Fibroblast of gingiva (primary cell): ENCODE measurements around the gene XCR1.
"Not testable (repeated sequence)": the region's sequence is repeated elsewhere in the genome, so short reads cannot be mapped to it uniquely, and the experiment has no call there.

Experiments used
- DNase-seq: peaks from one replicate; pipeline ENCODE4 v3.0.0-alpha.2; 2011; ENCODE audit warnings: low read depth

Gene XCR1, protein sequence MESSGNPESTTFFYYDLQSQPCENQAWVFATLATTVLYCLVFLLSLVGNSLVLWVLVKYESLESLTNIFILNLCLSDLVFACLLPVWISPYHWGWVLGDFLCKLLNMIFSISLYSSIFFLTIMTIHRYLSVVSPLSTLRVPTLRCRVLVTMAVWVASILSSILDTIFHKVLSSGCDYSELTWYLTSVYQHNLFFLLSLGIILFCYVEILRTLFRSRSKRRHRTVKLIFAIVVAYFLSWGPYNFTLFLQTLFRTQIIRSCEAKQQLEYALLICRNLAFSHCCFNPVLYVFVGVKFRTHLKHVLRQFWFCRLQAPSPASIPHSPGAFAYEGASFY

GRCh38 chr3:46027021-46027705, at the start of gene XCR1:
XCR1 (minus strand) TSS chr3:46027483; CDS start chr3:46021947, 5,536 bp downstream.
- no peak for DNase-seq

DNA sequence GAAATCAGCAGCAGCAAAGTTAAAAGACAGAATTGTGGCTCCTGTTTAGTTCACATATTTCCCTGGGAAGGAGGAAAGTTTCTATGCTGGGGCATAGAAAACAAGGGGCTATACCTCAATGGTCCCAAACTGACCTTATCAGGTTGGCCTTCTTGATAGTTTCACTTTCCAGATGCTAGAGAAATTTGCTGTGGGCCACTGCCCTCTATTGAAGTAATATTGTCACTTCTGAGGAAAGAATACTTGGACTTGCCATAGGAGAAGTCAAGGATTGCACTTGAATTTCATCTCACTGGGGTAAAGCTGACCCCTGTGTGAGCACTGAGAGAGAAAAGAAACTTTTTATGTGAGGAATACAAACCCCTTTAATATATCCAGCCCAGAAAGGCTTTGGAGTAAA, 49.3 kb upstream of the XCR1 start:
- DNase-seq, result peak; percentile 18

DNA sequence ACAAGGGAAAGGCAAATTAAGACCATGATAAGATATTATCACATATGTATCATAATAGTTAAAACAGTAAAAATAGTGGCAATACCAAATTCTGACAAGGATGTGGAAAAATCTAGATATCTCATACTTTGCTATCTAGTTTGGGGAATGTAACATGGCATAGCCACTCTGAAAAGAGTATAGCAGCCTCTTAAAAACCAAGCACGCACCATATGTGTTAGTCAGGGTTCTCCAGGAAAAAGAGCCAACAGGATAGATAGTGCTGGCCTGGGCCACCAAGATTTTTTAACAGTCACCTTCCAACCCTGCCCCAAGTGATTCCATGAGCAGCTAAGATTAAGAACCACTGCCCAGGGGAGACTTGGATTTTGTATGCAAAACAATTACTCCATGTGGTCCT, 48.5 kb upstream of the XCR1 start:
- DNase-seq, result no peak

GRCh38 chr3:46071222-46071858, 44.1 kb upstream of the XCR1 start:
- DNase-seq, result no peak

DNA sequence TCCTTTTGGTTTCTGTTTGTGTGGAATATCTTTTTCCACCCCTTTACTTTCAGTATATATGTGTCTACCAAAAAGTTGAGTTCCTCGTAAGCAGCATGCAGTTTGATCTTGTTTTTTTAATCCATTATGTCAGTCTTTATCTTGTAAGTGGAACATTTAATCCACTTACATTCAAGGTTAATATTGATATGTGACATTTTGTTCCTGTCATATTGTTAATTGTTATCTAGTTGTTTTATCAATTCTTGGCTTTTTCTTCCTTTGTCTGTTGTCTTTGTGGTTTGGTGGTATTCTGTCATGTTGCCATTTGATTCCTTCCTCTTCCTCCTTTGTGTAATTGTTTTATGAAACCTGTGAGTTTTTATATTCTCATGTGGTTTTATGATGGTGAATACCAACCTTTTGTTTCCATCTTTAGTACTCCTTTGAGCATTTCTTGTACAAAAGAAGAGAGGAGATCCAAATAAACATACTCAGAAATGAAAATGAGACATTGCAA, 43.4 kb upstream of the XCR1 start:
- DNase-seq, result no peak

DNA sequence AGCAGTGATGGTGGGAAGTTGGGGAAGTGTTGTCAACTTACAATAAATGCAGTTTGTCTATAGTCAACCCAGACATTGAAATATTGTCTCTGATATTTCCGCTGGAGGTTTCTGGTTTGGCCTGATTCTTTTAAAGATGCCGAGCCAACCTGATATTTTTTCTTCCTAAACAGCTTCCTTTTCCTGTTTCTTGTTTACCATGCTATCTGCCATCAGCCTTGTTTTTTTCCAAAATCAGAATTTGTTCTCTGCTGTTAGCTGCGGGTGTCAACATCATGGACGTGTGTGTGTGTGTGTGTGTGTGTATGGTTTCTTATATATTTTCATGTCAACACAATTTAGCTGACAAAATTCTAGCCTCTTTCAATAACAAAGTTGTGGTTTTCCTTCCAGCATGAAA, 41.2 kb upstream of the XCR1 start:
- DNase-seq, result no peak

- DNase-seq, result no peak
Measured at GRCh38 chr3:46067401-46067800, 40.1 kb upstream of the XCR1 start.

GRCh38 chr3:46065750-46066256, 38.5 kb upstream of the XCR1 start:
- DNase-seq, result no peak

DNA sequence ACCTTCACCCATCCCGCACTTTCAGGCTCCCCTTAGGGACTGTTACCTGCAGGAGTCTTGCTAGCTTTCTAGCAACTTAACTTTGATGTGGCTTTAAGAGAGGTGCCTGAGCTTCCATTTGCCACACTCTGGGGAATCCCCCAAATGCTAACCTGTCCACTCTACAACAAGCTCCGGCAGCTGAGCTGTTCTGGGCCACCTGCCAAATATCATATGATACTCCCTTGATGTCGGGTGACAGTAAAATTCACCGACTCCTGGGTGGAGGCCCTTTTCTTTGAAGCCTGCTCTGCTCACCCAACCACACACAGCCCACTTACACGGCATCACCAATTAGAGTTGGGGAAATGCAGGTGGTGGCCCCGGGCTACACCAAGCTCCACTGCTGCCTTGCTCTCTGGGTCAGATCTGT, 38.0 kb upstream of the XCR1 start:
- no peak for DNase-seq

GRCh38 chr3:46062679-46063078, 35.4 kb upstream of the XCR1 start:
- no peak for DNase-seq

DNA sequence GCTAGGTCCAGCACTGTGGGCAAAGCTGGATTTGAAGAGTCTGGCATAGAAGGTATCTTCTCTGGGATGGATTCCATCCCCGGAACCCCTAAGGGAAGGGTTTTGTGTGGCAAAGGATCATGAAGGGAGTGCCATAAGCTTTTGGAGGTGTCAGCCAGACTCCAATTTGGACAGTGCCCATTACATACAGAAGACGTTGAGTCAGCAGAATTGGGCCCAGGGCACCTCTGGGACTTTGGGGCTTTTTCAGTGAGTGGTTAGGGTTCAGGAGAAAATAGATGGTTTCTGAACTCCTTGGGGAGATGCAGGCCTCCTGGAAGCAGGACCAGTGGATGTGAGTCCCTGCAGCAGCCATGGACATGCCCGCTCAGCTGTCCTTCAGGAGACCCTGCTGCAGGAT, 34.6 kb upstream of the XCR1 start:
- DNase-seq, result no peak

DNA sequence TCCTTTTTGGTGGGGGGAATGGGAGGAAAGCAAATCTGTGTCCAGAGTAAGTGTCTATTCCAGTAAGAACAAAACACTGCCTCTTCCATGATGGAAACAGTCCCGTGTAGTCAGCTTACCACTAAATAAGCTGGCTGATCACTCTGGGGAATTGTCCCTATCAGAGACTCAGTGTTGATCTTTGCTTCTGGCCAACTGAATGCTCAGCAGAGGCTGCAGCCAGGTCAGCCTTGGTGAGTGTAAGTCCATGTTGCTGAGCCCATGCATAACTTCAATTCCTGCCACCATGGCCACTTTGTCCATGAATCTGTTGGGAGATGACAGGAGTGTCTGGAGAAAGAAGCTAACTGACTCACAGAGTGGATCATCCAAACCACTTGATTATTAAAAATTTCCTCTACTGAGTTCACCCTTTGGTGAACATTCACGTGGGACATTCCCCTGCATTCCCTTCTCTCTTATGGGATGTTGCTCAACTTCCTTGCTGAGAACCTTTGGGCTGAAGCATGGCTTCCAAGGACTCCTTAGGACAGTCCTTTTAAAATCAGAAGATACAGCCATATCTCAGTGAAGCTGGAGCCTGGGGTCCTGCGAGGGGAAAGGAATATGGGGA, 33.9 kb upstream of the XCR1 start:
- DNase-seq, result no peak

DNA sequence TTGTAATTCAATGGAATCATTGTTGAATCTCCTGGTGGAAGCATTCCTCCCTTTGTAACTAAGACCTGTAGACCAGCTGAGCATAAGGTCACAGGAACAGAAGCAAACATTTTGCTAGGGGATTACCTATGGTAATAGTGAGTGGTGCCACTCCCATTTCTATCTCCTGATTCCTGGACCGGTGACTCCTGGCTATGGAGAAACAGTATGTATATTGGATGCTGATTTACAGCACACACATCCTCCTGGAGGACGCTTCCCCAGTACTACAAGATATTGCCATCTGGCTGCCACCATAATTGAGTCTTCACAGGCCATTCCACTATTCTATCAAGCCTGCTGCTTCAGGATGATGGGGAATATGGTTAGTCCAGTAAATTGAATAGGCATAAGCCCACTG, 33.3 kb upstream of the XCR1 start:
- DNase-seq, result no peak

GRCh38 chr3:46059432-46059831, 32.1 kb upstream of the XCR1 start:
- DNase-seq, result no peak

- no peak for DNase-seq
Measured at GRCh38 chr3:46058981-46059380, 31.7 kb upstream of the XCR1 start.

DNA sequence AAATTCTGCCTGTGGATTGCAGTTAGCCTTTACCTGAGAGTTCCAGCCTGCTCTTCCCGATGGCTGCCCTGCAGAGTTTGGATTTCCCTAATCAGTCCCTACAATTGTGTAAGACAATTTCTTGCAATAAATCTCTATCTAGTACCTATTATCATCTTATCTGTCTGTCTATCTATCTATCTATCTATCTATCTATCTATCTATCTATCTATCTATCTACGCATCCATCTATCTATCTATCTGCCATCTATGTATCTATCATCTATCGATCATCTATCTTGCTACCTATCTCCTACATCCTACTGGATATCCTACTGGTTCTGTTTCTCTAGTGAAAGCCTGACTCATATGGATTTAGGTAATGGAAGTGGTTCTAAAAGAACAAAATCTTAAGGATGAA, 30.4 kb upstream of the XCR1 start:
- DNase-seq, result no peak

- DNase-seq, result no peak
Measured at GRCh38 chr3:46056686-46057085, 29.4 kb upstream of the XCR1 start.

DNA sequence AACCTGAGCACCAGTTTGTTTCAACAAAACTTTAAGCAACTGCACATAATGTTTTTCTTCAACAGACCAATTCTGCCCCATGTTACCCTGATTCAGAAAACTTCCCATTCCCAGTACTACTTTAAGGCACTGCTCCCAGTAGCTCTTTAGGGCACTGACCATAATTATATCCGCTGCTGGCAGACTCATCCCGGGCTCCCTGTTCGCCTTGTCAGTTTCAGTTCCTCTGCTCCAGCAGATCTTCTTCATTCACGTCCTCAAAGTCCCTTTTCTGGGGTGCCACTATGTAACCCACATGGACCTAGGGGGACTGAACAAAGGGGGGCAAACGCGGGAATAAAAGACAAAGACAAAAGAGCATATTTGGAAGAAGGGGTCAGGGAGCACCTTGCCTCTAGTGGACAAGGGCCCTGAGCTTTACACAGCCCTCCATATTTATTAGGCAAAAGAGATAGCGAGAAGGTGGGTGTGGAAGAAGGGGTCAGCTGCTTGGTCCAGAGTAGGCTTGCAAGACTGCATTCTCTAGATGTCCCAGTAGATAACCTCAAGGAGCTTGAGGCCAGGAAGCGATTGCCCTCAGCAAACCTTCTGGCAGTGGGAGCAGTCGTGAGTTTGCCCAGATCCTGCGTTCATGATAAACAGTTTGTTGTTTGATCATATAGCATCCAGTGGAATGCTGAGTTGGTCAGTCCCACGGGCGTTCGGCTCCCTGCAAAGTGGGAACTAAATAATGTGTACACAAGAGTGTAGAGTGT, 26.7 kb upstream of the XCR1 start:
- not testable (repeated sequence) for DNase-seq

- not testable (repeated sequence) for DNase-seq
Measured at GRCh38 chr3:46053265-46053664, 26.0 kb upstream of the XCR1 start.

DNA sequence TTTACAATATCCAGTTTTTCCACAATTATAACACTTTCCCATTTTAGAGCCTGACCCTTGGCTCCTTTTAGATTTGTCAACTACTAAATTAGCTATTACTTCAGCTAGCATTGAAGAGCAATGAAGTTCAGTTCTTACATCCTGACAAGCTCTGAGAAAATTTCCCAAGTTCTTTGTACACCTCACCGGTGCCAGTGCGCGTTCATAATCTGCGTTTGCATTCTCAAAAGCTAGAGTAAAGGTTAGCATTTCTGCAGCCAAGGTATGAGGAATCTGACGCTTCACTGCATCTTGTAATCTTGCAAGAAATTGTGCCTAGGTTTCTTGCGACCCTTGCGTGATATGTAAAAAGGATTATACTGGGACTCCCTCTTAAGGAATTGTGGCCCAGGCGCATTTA, 25.2 kb upstream of the XCR1 start:
- no peak for DNase-seq

- no peak for DNase-seq
Measured at GRCh38 chr3:46049093-46049492, 21.8 kb upstream of the XCR1 start.

- DNase-seq, result not testable (repeated sequence)
Measured at GRCh38 chr3:46046231-46046630, 18.9 kb upstream of the XCR1 start.
